NB4 (cell line): ENCODE measurements around the gene FNIP1.

Experiments used
- CTCF ChIP-seq: IDR thresholded peaks from one replicate; pipeline ENCODE4 v1.5.1; 2012; ENCODE audit warnings: low read depth, low read length
- MYC ChIP-seq: IDR thresholded peaks from 2 replicates; pipeline ENCODE4 v1.6.1; 2011; ENCODE audit warnings: low read depth, low read length
- POLR2A ChIP-seq: IDR thresholded peaks from 2 replicates; pipeline ENCODE4 v1.6.1; 2011; ENCODE audit warnings: mild to moderate bottlenecking; ENCODE audit not compliant: insufficient read length; ENCODE audit errors: extremely low read depth

- TF ChIP-seq CTCF (no peak), POLR2A (no peak), MYC (no peak)
Observed at GRCh38 chr5:131787736-131788135, 9.1 kb downstream of the FNIP1 start.
